Measurements from ENCODE around the gene CARD10.

Gene CARD10

GRCh38 chr22:37461961-37462360 lies 57.3 kb downstream of the CARD10 start:
- no peak for DNase-seq

GRCh38 chr22:37460684-37461083 lies 58.5 kb downstream of the CARD10 start:
- no peak for DNase-seq

- DNase-seq, result no peak
These were observed 60.0 kb downstream of the CARD10 start for GRCh38 chr22:37459206-37459605.

- peak; percentile 97 for DNase-seq
These were observed 61.9 kb downstream of the CARD10 start for GRCh38 chr22:37457093-37457893.

- no peak for DNase-seq
These were observed 62.9 kb downstream of the CARD10 start for GRCh38 chr22:37456346-37456745.

- DNase-seq, result no peak
These were observed 63.3 kb downstream of the CARD10 start for GRCh38 chr22:37455896-37456295.

GRCh38 chr22:37454857-37455686 lies 64.1 kb downstream of the CARD10 start:
- DNase-seq, result no peak

- no peak for DNase-seq
These were observed 65.5 kb downstream of the CARD10 start for GRCh38 chr22:37453696-37454095.

GRCh38 chr22:37451218-37451617 lies 68.0 kb downstream of the CARD10 start:
- DNase-seq, result no peak

- DNase-seq, result no peak
These were observed 69.7 kb downstream of the CARD10 start for GRCh38 chr22:37449331-37450001.

GRCh38 chr22:37448516-37449127 lies 70.6 kb downstream of the CARD10 start:
- no peak for DNase-seq

GRCh38 chr22:37445501-37445900 lies 73.7 kb downstream of the CARD10 start:
- no peak for DNase-seq

- no peak for DNase-seq
These were observed 75.2 kb downstream of the CARD10 start for GRCh38 chr22:37443977-37444376.

GRCh38 chr22:37443086-37443485 lies 76.1 kb downstream of the CARD10 start:
- no peak for DNase-seq

GRCh38 chr22:37442537-37442936 lies 76.7 kb downstream of the CARD10 start:
- DNase-seq, result no peak

- DNase-seq, result no peak
These were observed 77.1 kb downstream of the CARD10 start for GRCh38 chr22:37442135-37442534.

- no peak for DNase-seq
These were observed 78.3 kb downstream of the CARD10 start for GRCh38 chr22:37440875-37441274.
